Fibroblast of lung (primary cell): ENCODE results near the gene HS3ST2. TPM values are rescaled to one million over a fixed set of nuclear protein-coding genes. Genes with fewer than 3 reads are reported as not detected.

Experiments
- DNase-seq, 2 donors: peaks; one replicate each; pipeline versions ENCODE4 v3.0.0 to v3.0.0-alpha.2; 2010; ENCODE audit warnings: low read depth in 2 of 2
- H2AFZ ChIP-seq: 2 replicates; pipeline ENCODE4 v1.5.1; 2012; ENCODE audit warnings: low read length, control low read depth, inconsistent platforms
- H3K27ac ChIP-seq: 2 replicates; pipeline ENCODE4 v1.5.1; 2011; ENCODE audit warnings: low read length, control low read depth; ENCODE audit not compliant: insufficient read depth
- H3K27me3 ChIP-seq: 2 replicates; pipeline ENCODE4 v1.5.1; 2011; ENCODE audit warnings: mild to moderate bottlenecking, low read length; ENCODE audit not compliant: control insufficient read depth, insufficient read depth
- H3K36me3 ChIP-seq: 2 replicates; pipeline ENCODE4 v1.5.1; 2011; ENCODE audit warnings: low read length; ENCODE audit not compliant: control insufficient read depth, insufficient read depth
- H3K4me1 ChIP-seq: 2 replicates; pipeline ENCODE4 v1.5.1; 2011; ENCODE audit warnings: low read length; ENCODE audit not compliant: control insufficient read depth, insufficient read depth; ENCODE audit errors: extremely low read depth
- H3K4me2 ChIP-seq: 2 replicates; pipeline ENCODE4 v1.5.1; 2011; ENCODE audit warnings: low read length, control low read depth; ENCODE audit not compliant: insufficient read depth; ENCODE audit errors: extremely low read depth
- H3K4me3 ChIP-seq, 4 experiments: fragments of 200-600 bp in 1 of 4; sonication (generic) in 1 of 4; replicated peaks in 1 of 4; 2 replicates each; pipeline ENCODE4 v1.5.1; 2011 to 2016; ENCODE audit warnings: low read length in 4 of 4, low read depth in 3 of 4, mild to moderate bottlenecking in 3 of 4, control low read depth in 2 of 4, inconsistent platforms in 1 of 4, mixed read lengths in 1 of 4; ENCODE audit not compliant: insufficient read depth in 1 of 4; ENCODE audit errors: control extremely low read depth in 1 of 4
- H3K79me2 ChIP-seq: 2 replicates; pipeline ENCODE4 v1.5.1; 2012; ENCODE audit warnings: mild to moderate bottlenecking, low read length, inconsistent platforms; ENCODE audit not compliant: control insufficient read depth, insufficient read depth
- H3K9ac ChIP-seq: 2 replicates; pipeline ENCODE4 v1.5.1; 2011; ENCODE audit warnings: mild to moderate bottlenecking, low read length, control low read depth; ENCODE audit not compliant: insufficient read depth
- H3K9me3 ChIP-seq: 2 replicates; pipeline ENCODE4 v1.5.1; 2012; ENCODE audit warnings: low read depth, low read length; ENCODE audit not compliant: control insufficient read depth, insufficient read depth
- H4K20me1 ChIP-seq: 2 replicates; pipeline ENCODE4 v1.5.1; 2011; ENCODE audit warnings: low read length; ENCODE audit not compliant: control insufficient read depth, insufficient read depth; ENCODE audit errors: extremely low read depth
- CTCF ChIP-seq, 2 donors: IDR thresholded peaks in 1 of 2; conservative IDR thresholded peaks in 1 of 2; 1 replicate in 1 of 2; 2 replicates in 1 of 2; pipeline ENCODE4 v1.5.1; 2011 to 2012; ENCODE audit warnings: low read length in 2 of 2, control low read depth in 1 of 2, inconsistent platforms in 1 of 2, low read depth in 1 of 2, mild to moderate bottlenecking in 1 of 2
- EZH2 ChIP-seq: IDR thresholded peaks from 2 replicates; pipeline ENCODE4 v1.5.1; 2012; ENCODE audit warnings: low read length, control low read depth, mild to moderate bottlenecking; ENCODE audit errors: missing control alignments
- polyA plus RNA-seq, 2 donors: library from polyadenylated mRNA; depleted of rRNA in 1 of 2; stranded (reverse) in 1 of 2; unstranded in 1 of 2; fragments of >200 nt; gene quantifications; 2 replicates each; pipeline ENCODE4 v1.2.1, GENCODE V29; 2011 to 2012; ENCODE audit warnings: missing spikeins in 1 of 2
- total RNA-seq: library from RNA; depleted of rRNA; stranded (reverse); fragments of >200 nt; gene quantifications from 2 replicates; pipeline ENCODE4 v1.2.1, GENCODE V29; 2014

The HS3ST2 gene
- total and polyA plus RNA-seq, 2 donors (not counting 1 experiment from before 2014, with no cell fraction given): not detected

GRCh38 chr16:22805326-22805725 lies 8.6 kb upstream of the HS3ST2 start:
- no peak overlapping the region for H3K27ac ChIP-seq
- no peak overlapping the region for H3K9ac ChIP-seq
- no peaks in the 10 kb centered on the region for H3K9me3 ChIP-seq
- no peak for DNase-seq
- no peaks in the 10 kb centered on the region for H3K27me3 ChIP-seq
- H2AFZ ChIP-seq: no peak overlapping the region
- H3K36me3 ChIP-seq: no peaks in the 10 kb centered on the region
- no peak for TF ChIP-seq EZH2
- H3K79me2 ChIP-seq: no peaks in the 10 kb centered on the region
- no peak overlapping the region for H3K4me2 ChIP-seq
- H3K4me3 ChIP-seq: no peak overlapping the region
- H3K4me1 ChIP-seq: no peaks in the 10 kb centered on the region
- H4K20me1 ChIP-seq: no peaks in the 10 kb centered on the region

- H3K4me1 ChIP-seq: no peaks in the 10 kb centered on the region
- H3K27ac ChIP-seq: no peak overlapping the region
- no peaks in the 10 kb centered on the region for H3K9me3 ChIP-seq
- no peak overlapping the region for H3K9ac ChIP-seq
- no peaks in the 10 kb centered on the region for H3K27me3 ChIP-seq
- H4K20me1 ChIP-seq: no peaks in the 10 kb centered on the region
- H3K4me2 ChIP-seq: no peak overlapping the region
- TF ChIP-seq CTCF (conservative IDR thresholded peaks at IDR 0.05 in 1 of 2, IDR thresholded peaks at IDR 0.05 in 1 of 2; ENCODE audit: low read depth in 1 of 2, low read length in 2 of 2) (no peak), EZH2 (no peak)
- H3K4me3 ChIP-seq: no peak overlapping the region
- H3K36me3 ChIP-seq: no peaks in the 10 kb centered on the region
- no peak for DNase-seq
- H2AFZ ChIP-seq: no peak overlapping the region
- no peaks in the 10 kb centered on the region for H3K79me2 ChIP-seq
These were observed 7.2 kb upstream of the HS3ST2 start for GRCh38 chr16:22806811-22807210.

DNA sequence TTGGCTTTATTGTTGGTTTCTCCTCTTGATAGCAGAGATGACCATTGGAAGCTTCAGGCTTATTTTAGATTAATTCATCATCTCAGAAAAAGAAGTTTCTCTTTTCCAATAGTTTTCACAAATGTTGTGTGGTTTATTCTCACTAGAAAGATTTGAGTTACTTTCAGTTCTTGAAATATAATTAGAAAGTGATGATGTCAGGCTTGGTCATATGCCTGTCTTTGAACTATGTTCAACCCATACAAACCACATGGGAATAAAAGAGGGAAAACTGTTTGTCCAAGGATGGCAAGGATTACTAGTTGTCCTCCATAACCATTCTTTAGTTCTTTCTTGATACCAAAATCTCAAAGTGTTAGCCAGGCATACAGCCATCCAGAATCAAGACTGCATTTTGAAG lies 3.7 kb upstream of the HS3ST2 start:
- Histone ChIP-seq H3K27me3 (peaks cover 2% of the 10 kb centered on the region), H4K20me1 (no peaks in the 10 kb centered on the region), H2AFZ (no peak overlapping the region), H3K4me1 (no peaks in the 10 kb centered on the region), H3K4me3 (no peak overlapping the region), H3K27ac (no peak overlapping the region), H3K79me2 (no peaks in the 10 kb centered on the region), H3K4me2 (no peak overlapping the region), H3K9ac (no peak overlapping the region), H3K36me3 (no peaks in the 10 kb centered on the region), H3K9me3 (no peaks in the 10 kb centered on the region)
- no peak for TF ChIP-seq CTCF (conservative IDR thresholded peaks at IDR 0.05 in 1 of 2, IDR thresholded peaks at IDR 0.05 in 1 of 2; ENCODE audit: low read depth in 1 of 2, low read length in 2 of 2)
- no peak for DNase-seq
